SK-N-SH treated with all-trans-retinoic acid at 6 μM for 48 hours (cell line): Measurements from ENCODE around the gene GGT5.
"Not testable (repeated sequence)": the region's sequence is repeated elsewhere in the genome, so short reads cannot be mapped to it uniquely, and the experiment has no call there.

Experiments used
- ATAC-seq: fragments of 200-7000 bp; cut with Tn5 transposase; 3 replicates; pipeline ENCODE4 v1.9.1; 2020; ENCODE audit warnings: mild to moderate bottlenecking, moderate library complexity
- ARNTL ChIP-seq: fragments of 450-650 bp; formaldehyde crosslinking; IDR thresholded peaks from 2 replicates; pipeline ENCODE4 v1.5.0; 2020; ENCODE audit warnings: low read depth, mild to moderate bottlenecking, moderate library complexity, borderline replicate concordance
- CSDC2 ChIP-seq: fragments of 250-450 bp; sonication (Bioruptor Pico); IDR thresholded peaks from 2 replicates; pipeline ENCODE4 v1.5.0; 2020; ENCODE audit warnings: mild to moderate bottlenecking, moderate library complexity
- ESRRG ChIP-seq: fragments of 250-450 bp; sonication (Bioruptor Pico); IDR thresholded peaks from 2 replicates; pipeline ENCODE4 v1.6.1; 2021; ENCODE audit warnings: mild to moderate bottlenecking
- ISL1 ChIP-seq: fragments of 250-450 bp; sonication (Bioruptor Pico); IDR thresholded peaks from 2 replicates; pipeline ENCODE4 v2.1.2; 2022; ENCODE audit warnings: mild to moderate bottlenecking, moderate library complexity
- PPARA ChIP-seq: fragments of 250-450 bp; sonication (Bioruptor Pico); IDR thresholded peaks from 2 replicates; pipeline ENCODE4 v1.5.0; 2020; ENCODE audit warnings: mild to moderate bottlenecking, borderline replicate concordance
- RARB ChIP-seq: fragments of 250-450 bp; sonication (Bioruptor Pico); IDR thresholded peaks from 2 replicates; pipeline ENCODE4 v1.8.0; 2021; ENCODE audit warnings: mild to moderate bottlenecking, moderate library complexity
- SNAI2 ChIP-seq: fragments of 250-450 bp; sonication (Bioruptor Pico); IDR thresholded peaks from 2 replicates; pipeline ENCODE4 v1.5.0; 2020; ENCODE audit warnings: mild to moderate bottlenecking, moderate library complexity
- TOX ChIP-seq: fragments of 250-450 bp; sonication (Bioruptor Pico); IDR thresholded peaks from 2 replicates; pipeline ENCODE4 v1.8.0; 2021; ENCODE audit warnings: mild to moderate bottlenecking, moderate library complexity, borderline replicate concordance
- ZC3H10 ChIP-seq: fragments of 250-450 bp; sonication (Bioruptor Pico); IDR thresholded peaks from 2 replicates; pipeline ENCODE4 v1.5.1; 2021; ENCODE audit warnings: mild to moderate bottlenecking, moderate library complexity
- ZFP3 ChIP-seq: fragments of 250-450 bp; sonication (Bioruptor Pico); IDR thresholded peaks from 2 replicates; pipeline ENCODE4 v1.5.0; 2020; ENCODE audit warnings: mild to moderate bottlenecking, moderate library complexity
- ZNF70 ChIP-seq: fragments of 450-650 bp; formaldehyde crosslinking; IDR thresholded peaks from 2 replicates; pipeline ENCODE4 v1.5.0; 2020; ENCODE audit warnings: mild to moderate bottlenecking, moderate library complexity
- ZNF8 ChIP-seq: fragments of 450-650 bp; formaldehyde crosslinking; IDR thresholded peaks from 2 replicates; pipeline ENCODE4 v1.5.0; 2020; ENCODE audit warnings: mild to moderate bottlenecking, moderate library complexity
- TF ChIP-seq, protein P1 (sequence below): fragments of 250-450 bp; sonication (Bioruptor Pico); IDR thresholded peaks from 2 replicates; pipeline ENCODE4 v1.8.0; 2020; ENCODE audit warnings: mild to moderate bottlenecking, moderate library complexity, borderline replicate concordance
- TF ChIP-seq, protein P2 (sequence below): fragments of 250-450 bp; sonication (Bioruptor Pico); IDR thresholded peaks from 2 replicates; pipeline ENCODE4 v1.8.0; 2021; ENCODE audit warnings: low read depth, mild to moderate bottlenecking, moderate library complexity, borderline replicate concordance
- TF ChIP-seq, protein P3 (sequence below): fragments of 250-450 bp; sonication (Bioruptor Pico); IDR thresholded peaks from 2 replicates; pipeline ENCODE4 v1.5.1; 2020; ENCODE audit warnings: low read depth, mild to moderate bottlenecking, moderate library complexity

GGT5 gene

DNA sequence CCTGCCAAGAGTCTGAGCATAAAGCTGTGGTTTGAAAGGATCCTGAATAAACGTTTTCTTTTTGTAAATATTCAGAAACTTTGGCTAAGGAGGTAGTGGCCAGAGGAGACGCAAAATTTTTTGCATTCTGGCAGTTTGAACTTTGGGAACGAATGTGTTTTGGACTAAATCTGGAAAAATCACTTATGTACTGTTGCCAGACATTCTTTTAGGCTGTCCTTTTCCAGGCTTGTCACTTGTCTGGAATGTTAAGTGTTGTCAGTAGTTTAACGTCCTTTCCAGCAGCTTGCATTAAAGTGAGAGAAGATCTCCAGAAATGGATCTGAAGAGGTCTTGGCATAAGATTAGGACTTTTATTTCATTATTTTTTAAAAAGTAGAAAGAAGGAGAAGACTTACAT, 44.2 kb upstream of the GGT5 start (continued):
- TF ChIP-seq, protein P1, sequence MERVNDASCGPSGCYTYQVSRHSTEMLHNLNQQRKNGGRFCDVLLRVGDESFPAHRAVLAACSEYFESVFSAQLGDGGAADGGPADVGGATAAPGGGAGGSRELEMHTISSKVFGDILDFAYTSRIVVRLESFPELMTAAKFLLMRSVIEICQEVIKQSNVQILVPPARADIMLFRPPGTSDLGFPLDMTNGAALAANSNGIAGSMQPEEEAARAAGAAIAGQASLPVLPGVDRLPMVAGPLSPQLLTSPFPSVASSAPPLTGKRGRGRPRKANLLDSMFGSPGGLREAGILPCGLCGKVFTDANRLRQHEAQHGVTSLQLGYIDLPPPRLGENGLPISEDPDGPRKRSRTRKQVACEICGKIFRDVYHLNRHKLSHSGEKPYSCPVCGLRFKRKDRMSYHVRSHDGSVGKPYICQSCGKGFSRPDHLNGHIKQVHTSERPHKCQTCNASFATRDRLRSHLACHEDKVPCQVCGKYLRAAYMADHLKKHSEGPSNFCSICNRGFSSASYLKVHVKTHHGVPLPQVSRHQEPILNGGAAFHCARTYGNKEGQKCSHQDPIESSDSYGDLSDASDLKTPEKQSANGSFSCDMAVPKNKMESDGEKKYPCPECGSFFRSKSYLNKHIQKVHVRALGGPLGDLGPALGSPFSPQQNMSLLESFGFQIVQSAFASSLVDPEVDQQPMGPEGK = no peak
- TF ChIP-seq CSDC2 (CRISPR knock-in tag) = no peak
- no peak for TF ChIP-seq PPARA (CRISPR knock-in tag)
- TF ChIP-seq ISL1 = peak; percentile 98

DNA sequence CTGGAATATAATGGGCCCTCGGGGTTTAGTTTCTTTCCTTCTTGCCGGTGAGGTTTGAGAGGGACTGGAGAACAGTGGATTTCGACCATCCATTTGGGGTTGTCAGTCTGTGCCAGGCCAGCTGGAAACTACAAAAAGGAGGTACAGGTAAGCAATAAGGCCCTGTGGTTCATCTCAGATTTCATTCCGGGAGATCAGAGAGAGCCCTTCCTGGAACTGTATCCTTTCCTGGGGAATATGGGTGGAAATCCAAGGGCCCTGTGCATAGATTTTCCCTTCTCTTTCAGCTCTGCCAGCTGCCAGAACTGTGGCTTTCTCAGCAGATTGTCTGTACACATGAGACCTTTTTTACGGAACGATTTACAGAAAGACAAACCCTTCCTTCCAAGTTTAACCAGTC, 42.9 kb upstream of the GGT5 start:
- not testable (repeated sequence) for ATAC-seq

DNA sequence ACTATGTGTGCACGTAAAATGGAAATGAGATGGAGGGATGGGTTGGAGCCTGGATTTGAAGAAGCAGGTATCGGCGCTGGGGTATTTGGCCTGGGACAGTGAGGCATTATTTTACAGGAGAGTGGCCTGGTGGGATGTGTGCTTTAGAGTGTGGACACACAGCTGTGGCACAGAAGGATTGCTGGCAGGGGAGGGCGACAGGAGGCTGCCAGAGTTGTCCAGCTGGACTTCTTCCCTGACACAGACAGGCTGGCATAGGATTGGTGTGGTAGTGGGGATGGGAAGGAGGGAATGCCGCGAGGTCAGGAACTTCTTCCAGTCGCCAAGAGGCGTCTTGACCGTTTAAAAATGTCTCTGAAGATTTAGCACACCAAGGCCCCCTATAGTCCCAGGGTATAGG, 42.3 kb upstream of the GGT5 start:
- ATAC-seq = not testable (repeated sequence)

DNA sequence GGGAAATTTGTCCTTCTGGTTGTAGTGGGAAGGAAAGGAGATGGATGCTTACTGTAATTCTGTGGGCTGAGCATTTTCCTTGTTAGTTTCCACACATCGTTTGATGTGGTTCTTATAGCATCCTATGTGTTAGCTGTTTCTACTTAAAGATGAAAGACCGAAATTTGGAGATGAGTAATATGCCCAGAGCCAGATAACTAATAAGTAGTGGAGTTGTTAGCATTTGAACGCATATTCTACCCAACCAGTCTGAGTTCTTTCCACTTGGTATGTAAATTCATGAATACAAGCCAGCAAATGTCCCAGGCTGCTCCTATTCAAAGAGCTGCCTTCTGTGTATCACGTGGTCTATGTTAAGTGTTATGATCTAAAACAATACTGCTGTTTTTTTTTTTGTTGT, 40.4 kb upstream of the GGT5 start:
- no peak for ATAC-seq
- TF ChIP-seq ESRRG (CRISPR knock-in tag) (no peak), ZNF8 (CRISPR knock-in tag) (no peak)
- TF ChIP-seq, all 23 proteins: peak for 0

DNA sequence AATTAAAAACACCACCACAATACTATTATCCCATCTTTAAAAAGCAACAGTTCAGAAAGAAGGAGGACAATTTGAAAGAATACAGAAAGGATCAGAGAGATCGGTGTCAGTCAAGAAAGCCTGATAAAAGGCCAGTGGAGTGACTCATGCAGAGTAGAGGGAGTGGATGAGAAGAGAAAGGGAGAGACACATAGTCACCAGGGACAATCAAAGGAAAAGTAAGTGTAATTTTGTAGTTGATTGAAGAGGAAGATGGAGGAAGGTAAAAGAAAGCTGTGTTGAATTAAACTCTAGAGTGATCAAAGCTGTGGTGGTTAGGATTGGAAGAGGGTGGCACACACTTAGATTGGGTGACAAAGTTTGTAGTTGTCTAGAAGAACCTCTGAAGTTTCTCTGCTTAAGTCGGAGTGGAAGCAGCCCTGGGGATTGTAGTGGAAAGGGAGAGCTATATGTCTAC, 39.9 kb upstream of the GGT5 start:
- peak; percentile 37; the same call in 2 of the 3 replicates for ATAC-seq
- TF ChIP-seq SNAI2 (CRISPR knock-in tag) (no peak), RARB (no peak), TOX (CRISPR knock-in tag) (no peak), ISL1 (no peak), ZC3H10 (CRISPR knock-in tag) (no peak), CSDC2 (CRISPR knock-in tag) (no peak), ZNF70 (no peak), ARNTL (CRISPR knock-in tag) (no peak), ZFP3 (no peak)
- TF ChIP-seq, protein P1 = no peak
- TF ChIP-seq, protein P2, sequence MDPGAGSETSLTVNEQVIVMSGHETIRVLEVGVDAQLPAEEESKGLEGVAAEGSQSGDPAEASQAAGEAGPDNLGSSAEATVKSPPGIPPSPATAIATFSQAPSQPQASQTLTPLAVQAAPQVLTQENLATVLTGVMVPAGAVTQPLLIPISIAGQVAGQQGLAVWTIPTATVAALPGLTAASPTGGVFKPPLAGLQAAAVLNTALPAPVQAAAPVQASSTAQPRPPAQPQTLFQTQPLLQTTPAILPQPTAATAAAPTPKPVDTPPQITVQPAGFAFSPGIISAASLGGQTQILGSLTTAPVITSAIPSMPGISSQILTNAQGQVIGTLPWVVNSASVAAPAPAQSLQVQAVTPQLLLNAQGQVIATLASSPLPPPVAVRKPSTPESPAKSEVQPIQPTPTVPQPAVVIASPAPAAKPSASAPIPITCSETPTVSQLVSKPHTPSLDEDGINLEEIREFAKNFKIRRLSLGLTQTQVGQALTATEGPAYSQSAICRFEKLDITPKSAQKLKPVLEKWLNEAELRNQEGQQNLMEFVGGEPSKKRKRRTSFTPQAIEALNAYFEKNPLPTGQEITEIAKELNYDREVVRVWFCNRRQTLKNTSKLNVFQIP (CRISPR knock-in tag) = no peak
- TF ChIP-seq, protein P3, sequence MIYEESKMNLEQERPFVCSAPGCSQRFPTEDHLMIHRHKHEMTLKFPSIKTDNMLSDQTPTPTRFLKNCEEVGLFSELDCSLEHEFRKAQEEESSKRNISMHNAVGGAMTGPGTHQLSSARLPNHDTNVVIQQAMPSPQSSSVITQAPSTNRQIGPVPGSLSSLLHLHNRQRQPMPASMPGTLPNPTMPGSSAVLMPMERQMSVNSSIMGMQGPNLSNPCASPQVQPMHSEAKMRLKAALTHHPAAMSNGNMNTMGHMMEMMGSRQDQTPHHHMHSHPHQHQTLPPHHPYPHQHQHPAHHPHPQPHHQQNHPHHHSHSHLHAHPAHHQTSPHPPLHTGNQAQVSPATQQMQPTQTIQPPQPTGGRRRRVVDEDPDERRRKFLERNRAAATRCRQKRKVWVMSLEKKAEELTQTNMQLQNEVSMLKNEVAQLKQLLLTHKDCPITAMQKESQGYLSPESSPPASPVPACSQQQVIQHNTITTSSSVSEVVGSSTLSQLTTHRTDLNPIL (CRISPR knock-in tag) = no peak

DNA sequence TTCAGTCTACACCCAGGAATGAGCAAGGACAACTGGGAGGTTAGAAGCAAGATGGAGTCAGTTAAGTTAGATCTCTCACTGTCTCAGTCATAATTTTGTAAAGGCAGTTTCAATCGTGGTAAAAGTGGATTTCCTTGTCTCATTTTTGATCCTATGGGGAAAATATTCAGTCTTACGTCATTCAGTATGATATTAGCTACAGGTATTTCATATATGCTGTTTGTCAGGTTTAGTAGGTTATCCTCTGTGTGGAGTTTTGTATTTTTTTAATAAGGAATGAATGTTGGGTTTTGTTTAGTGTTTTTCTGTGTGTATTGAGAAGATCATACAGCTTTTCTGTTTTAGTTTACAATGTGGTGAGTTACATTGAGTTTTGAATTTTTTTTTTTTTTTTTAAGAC, 37.5 kb upstream of the GGT5 start:
- ATAC-seq = no peak
- TF ChIP-seq SNAI2 (CRISPR knock-in tag) (no peak), ZFP3 (no peak), ISL1 (no peak)

DNA sequence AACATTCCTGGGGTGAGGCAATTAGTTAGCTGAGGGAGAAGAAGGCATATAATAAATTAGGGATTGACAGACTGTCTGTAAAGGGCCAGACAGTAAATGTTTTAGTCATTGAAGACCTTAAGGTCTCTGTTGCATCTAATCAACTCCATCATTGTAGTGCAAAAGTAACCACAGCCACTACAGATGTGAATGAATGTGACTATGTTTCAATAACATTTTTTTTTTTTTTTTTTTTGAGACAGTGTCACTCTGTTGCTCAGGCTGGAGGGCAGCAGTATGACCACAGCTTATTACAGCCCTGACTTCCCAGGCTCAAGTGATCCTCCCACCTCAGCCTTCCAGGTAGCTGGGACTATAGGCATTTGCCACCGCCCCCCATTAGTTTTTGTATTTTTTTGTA, 35.5 kb upstream of the GGT5 start:
- not testable (repeated sequence) for ATAC-seq

DNA sequence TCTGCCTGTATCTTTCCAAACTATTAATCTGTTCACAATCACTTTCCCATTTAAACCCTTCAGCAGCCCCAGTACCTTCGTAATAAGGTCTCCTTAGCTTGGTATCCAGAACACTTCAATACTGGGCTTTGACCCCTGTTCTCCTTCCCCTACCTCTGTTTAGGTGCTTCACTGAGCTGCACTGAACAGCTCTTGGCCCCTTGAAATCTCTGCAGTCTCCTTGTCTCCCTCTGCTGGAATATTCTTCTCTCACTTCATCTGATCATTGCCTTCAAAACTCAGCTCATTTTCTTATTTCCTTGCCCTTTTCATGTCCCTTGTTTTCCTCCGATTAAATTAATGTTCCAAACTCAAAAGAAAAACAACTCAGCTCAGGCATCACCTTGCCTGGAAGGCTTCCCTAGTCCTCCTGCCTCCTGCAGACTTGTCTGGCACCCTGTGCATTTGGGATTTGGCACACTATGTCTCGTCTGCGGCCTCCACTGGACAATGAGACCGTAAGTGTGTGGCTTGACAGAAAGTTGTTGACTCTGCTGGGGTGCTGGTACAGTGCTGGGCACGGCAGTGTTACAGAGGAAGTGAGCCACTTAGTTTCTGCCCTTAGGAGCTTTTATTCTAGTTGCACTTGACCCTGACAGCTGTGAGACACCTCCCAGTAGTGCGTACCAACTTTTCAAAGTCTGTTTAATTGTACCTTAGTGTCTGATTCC, 30.0 kb upstream of the GGT5 start:
- ATAC-seq = not testable (repeated sequence)

DNA sequence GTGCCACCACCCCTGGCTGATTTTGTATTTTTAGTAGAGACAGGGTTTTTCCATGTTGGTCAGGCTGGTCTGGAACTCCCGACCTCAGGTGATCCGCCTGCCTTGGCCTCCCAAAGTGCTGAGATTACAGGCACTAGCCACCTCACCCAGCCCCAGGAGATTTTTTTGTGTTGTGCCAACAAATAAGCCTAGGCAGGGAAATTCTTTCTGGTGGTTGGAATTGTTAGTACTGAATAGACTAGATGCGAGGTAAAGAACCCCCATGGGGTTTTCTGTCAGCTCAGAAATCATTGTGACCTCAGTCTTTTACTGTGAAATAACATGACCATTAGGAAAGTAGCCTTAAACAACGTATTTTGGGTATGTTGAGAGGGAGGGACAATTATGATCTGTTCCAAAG, 29.0 kb upstream of the GGT5 start:
- not testable (repeated sequence) for ATAC-seq

DNA sequence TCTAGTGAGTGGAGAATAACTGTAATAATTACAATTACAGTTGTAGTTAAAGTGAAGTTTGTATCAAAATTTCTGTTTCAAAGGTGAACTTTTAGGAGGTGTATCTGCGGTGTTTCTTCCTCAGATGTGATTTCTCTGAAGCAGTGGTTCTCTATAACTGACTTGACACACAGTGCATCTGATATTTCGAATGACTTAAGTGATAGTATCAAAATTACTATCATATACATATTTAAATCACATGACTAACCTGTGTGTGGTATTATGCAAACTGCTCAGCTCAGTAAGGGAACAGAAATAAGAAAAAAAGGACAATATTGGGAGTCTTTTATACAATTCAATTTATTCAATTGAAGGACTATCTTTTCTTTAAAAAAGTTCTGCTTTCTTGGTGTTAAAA, 28.1 kb upstream of the GGT5 start:
- not testable (repeated sequence) for ATAC-seq
